ENCODE results near the gene C3. TPM values are rescaled to one million over a fixed set of nuclear protein-coding genes. Genes with fewer than 3 reads are reported as not detected.

Gene C3
- polyA plus RNA-seq, 1 experiment: 1.8 TPM

DNA sequence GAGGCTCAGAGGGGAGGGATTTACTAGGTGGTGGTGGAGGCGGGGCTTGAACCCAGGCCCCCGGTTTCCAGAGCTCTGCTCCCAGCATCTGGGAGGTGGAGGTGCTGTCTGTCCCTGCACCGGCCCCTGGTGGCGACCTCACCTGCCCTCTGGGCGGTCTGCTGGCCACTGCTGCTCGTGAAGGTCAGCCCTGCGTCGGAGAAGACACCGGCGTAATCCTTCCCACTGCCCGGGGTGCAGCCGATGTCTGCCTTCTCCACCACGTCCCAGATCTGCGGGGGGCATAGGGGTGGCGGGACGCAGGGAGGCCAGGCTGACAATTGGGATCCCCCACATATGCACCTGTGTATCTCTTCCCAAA lies 12.8 kb downstream of the C3 start:
- H3K4me3 ChIP-seq (ENCODE audit: low read depth, low read length): no peak overlapping the region
- ChIA-PET CTCF (no interaction called here), POLR2A (no interaction called here)
- H3K27ac ChIP-seq (ENCODE audit: low read depth, low read length): no peak overlapping the region
- H3K27me3 ChIP-seq (ENCODE audit: control insufficient read depth, insufficient read depth, low read length): peaks cover 5% of the 10 kb centered on the region
- no peaks in the 10 kb centered on the region; the same call in 1 of the 2 replicates for H3K9me3 ChIP-seq (ENCODE audit: control insufficient read depth, insufficient read depth, low read length)
- no peak for DNase-seq (ENCODE audit: low read depth, low spot score)
- TF ChIP-seq, protein P1, sequence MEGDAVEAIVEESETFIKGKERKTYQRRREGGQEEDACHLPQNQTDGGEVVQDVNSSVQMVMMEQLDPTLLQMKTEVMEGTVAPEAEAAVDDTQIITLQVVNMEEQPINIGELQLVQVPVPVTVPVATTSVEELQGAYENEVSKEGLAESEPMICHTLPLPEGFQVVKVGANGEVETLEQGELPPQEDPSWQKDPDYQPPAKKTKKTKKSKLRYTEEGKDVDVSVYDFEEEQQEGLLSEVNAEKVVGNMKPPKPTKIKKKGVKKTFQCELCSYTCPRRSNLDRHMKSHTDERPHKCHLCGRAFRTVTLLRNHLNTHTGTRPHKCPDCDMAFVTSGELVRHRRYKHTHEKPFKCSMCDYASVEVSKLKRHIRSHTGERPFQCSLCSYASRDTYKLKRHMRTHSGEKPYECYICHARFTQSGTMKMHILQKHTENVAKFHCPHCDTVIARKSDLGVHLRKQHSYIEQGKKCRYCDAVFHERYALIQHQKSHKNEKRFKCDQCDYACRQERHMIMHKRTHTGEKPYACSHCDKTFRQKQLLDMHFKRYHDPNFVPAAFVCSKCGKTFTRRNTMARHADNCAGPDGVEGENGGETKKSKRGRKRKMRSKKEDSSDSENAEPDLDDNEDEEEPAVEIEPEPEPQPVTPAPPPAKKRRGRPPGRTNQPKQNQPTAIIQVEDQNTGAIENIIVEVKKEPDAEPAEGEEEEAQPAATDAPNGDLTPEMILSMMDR (IDR thresholded peaks at IDR 0.05; ENCODE audit: low read depth, low read length): no peak

DNA sequence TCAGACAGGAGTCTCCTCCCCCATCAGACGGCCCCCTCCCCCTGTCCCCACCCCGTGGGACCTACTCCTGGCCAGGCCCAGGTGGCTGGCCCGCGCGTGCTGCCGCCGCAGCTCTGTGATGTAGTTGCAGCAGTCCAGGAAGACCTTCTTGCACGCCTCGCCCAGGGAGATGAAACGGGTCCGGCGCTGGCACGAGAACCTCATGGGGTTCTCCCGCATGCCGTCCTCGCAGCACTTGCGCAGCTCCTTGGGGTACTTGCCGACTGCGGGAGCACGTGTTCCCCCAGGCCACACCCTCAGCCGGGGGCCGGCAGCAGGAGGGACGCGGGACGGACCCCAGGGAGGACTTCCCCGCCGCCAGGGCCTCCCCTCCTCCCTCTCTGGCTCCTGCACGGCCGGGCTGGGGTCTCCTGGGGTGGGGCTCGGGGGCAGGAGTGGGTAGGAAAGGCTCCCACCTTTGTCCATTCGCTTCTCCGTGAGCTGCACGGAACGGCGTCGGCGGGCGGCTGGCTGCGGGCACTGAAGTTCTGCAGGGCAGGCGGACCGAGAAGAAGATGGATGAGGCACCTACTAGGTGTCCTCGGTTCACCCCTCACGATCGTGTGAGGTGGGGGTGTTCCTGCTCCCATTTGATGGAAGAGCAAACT lies 13.3 kb downstream of the C3 start:
- no peak overlapping the region for H3K27ac ChIP-seq (ENCODE audit: low read depth, low read length)
- POLR2A ChIA-PET: no interaction called here
- no peaks in the 10 kb centered on the region; the same call in 1 of the 2 replicates for H3K9me3 ChIP-seq (ENCODE audit: control insufficient read depth, insufficient read depth, low read length)
- no peak for DNase-seq (ENCODE audit: low read depth, low spot score)
- TF ChIP-seq, protein P1 (IDR thresholded peaks at IDR 0.05; ENCODE audit: low read depth, low read length): no peak
- H3K4me3 ChIP-seq (ENCODE audit: low read depth, low read length): no peak overlapping the region
- peaks cover 5% of the 10 kb centered on the region for H3K27me3 ChIP-seq (ENCODE audit: control insufficient read depth, insufficient read depth, low read length)
- CTCF ChIA-PET: no interaction called here

DNA sequence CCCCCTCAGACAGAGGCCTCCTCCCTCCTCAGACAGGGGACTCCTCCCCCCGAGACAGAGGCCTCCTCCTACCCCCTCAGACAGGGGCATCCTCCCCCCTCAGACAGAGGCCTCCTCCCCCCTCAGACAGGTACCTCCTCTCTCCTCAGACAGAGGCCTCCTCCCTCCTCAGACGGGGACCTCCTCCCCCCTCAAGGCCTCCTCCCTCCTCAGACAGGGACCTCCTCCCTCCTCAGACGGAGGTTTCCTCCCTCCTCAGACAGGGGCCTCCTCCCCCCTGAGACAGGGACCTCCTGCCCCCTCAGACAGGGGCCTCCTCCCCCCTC lies 13.9 kb downstream of the C3 start:
- Histone ChIP-seq H3K9me3 (ENCODE audit: control insufficient read depth, insufficient read depth, low read length) (no peaks in the 10 kb centered on the region; the same call in 1 of the 2 replicates), H3K27me3 (ENCODE audit: control insufficient read depth, insufficient read depth, low read length) (peaks cover 5% of the 10 kb centered on the region), H3K4me3 (ENCODE audit: low read depth, low read length) (no peak overlapping the region), H3K27ac (ENCODE audit: low read depth, low read length) (no peak overlapping the region)
- ChIA-PET CTCF (no interaction called here), POLR2A (interaction anchor here (0.6 kb wide), 1 partner anchor 592 kb away, joined by 4 read pairs; no protein-coding TSS in a partner anchor)
- TF ChIP-seq, protein P1 (IDR thresholded peaks at IDR 0.05; ENCODE audit: low read depth, low read length): no peak
- DNase-seq (ENCODE audit: low read depth, low spot score): no peak

DNA sequence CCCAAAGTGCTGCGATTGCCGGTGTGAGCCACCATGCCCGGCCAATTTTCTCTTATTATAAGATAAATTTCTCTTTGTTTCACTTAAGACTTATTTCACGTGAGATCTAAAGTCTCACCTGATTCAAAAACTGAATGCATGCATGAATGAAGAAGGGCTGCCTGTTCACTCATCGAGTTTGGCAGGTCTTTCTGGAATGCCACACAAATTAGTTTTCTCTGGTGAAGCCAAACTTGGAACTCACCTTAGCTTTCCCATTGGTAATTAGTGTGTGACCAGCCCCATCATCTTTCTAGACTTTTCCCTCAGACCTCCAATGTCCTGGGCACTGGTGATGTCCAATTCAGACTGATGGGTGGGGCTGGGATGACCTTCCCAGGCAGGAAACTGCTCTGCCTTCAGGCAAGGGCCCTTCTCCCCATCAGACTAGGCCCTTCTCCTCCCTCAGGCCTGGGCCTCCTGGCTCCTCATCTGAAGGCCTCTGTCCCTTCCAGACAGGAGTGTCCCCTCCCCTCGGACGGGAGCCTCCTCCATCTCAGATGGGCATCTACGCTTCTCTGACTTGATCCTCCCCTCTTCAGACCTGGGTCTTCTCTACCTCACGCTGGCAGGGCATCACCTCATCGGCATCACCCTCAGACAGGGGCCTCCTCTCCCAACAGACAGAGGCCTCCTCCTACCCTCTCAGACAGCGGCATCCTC lies 14.4 kb downstream of the C3 start:
- Histone ChIP-seq H3K27ac (ENCODE audit: low read depth, low read length) (no peak overlapping the region), H3K9me3 (ENCODE audit: control insufficient read depth, insufficient read depth, low read length) (no peaks in the 10 kb centered on the region; the same call in 1 of the 2 replicates), H3K4me3 (ENCODE audit: low read depth, low read length) (no peak overlapping the region), H3K27me3 (ENCODE audit: control insufficient read depth, insufficient read depth, low read length) (peaks cover 3% of the 10 kb centered on the region)
- no peak for DNase-seq (ENCODE audit: low read depth, low spot score)
- TF ChIP-seq, protein P1 (IDR thresholded peaks at IDR 0.05; ENCODE audit: low read depth, low read length): no peak
- POLR2A ChIA-PET: interaction anchor here (0.6 kb wide), 1 partner anchor 591 kb away, joined by 4 read pairs; no protein-coding TSS in a partner anchor
- CTCF ChIA-PET: no interaction called here

DNA sequence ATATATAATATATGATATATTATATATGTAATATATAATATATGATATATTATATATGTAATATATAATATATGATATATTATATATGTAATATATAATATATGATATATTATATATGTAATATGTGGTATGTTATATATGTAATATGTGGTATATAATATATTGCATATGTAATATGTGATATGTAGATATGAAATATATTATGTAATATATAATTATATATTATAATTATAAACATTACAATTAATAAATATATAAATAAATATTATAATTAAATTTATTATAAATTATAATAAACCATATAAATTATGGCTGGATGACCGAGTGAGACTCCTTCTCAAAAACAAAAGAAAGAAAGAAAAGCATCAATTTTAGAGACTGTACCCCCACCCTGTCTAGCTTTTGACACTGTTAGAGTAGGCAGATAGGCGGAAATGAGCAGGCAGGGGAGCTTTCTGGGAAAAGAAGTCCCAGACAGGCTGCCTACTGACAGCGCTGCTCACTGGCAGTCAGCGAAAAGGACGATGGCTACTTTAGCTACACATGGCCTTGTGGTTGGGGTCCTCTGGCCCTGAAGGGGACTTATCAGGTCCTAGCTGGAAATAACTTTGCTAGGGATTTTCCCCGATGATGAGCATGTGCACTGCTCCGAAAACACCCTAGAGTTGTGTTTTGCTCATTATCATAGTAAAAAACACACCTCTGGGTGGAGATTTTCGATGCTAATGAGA lies 19.7 kb downstream of the C3 start:
- H3K4me3 ChIP-seq (ENCODE audit: low read depth, low read length): no peak overlapping the region
- no peak for DNase-seq (ENCODE audit: low read depth, low spot score)
- TF ChIP-seq, protein P1 (IDR thresholded peaks at IDR 0.05; ENCODE audit: low read depth, low read length): no peak
- no peak overlapping the region for H3K27ac ChIP-seq (ENCODE audit: low read depth, low read length)
- H3K9me3 ChIP-seq (ENCODE audit: control insufficient read depth, insufficient read depth, low read length): no peaks in the 10 kb centered on the region
- H3K27me3 ChIP-seq (ENCODE audit: control insufficient read depth, insufficient read depth, low read length): no peaks in the 10 kb centered on the region
- ChIA-PET CTCF (no interaction called here), POLR2A (no interaction called here)

All from AG04450 (cell line).